ENCODE results near the gene CFAP20.
A peak's percentile ranks its signal among the peaks of the same experiment; 100 is the strongest.

CFAP20 gene

DNA sequence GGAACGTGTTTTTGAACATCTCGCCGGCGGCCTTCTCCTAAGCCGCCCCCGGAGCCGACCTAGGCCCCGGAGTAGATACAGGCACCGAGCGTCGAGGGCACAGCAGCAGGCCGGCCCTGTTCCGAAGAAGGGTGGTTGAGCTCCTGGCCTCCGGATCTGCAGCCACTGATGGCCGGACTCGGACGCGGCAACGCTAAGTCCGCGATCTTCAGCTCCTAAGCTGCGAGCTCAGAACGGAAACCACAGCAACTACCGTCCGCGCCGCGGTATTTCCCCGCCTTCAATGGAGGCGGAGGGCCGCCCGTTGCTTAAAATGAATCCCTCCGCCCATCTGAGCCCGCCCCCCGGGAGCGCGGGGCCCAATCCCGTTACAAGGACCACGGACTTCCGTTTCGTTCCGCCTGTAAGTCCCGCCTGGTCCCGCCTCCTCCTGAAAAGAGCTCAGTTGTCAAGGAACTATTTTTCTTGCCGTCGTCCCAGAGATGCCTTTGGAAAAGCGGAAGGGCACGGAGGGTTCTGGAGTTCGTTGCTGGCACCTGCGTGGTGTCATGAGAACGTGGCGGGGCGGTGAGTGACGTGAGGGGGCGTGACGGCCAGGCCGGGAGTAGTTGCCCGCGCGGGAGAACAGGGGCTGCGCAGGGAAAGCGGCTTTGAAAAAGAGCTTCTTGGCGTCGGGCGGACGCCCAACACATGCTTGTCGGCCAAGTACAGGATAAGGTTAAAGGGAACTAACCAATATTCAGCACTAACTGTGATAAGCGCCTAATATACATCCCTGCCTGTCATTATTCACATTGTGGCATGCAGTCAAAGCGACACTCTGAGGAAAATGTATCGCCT, at the start of gene CFAP20:
Gene CFAP20, minus strand, starts transcription at position 285 of the 840 bp plus-strand sequence. Its CDS starts 266 bp downstream, at position 19.
- peak; percentile 98 for DNase-seq

DNA sequence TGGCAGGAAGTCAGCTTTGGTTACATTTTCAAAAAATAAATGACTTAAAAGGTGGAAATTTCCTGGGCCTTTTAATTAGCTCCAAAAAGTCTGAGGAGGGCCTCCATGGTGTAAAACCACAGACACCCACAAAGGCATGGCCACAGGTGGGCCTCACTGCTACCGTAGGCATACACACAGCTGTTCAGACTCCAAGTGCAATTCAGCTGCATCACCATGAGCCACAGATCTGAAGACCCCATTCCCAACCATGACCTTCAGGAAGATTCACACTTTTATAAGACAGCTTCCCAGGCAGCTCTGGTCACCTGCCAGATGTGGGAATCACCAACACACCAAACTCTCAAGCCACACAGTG, 48.2 kb upstream of the CFAP20 start:
- DNase-seq, result no peak

DNA sequence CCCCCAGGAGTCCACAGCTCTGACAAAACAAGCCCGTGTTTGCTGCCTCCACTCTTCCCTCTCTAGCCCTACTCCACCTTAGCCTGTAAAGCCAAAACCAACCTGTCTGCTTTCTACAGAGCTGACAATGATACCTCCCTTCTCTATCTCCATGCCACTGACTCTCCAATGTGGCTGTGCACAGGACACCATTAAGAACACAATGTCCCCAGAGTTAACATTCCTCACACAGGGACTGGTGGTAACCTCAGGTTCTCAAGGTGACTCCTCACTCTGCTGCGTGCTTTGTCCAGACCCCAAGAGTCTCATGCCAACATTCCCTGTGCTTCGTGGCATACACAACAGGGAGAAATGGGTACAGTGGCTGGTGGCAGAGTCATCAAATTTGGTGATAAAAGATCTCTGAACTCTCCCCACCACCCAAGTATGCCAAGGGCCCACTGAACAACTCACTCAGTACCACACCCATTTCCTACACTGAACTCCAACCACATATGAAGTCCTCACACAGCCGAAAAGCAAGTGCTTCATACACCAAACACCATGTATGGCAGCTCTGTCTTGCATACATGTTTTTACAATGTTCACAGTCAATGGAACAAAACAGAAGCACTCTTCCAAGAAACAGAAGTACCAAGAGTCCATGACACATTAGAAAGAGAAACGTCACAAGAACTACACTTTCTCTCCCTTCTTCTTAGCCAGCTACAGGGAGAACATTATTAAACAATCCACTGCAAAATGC, 47.6 kb upstream of the CFAP20 start:
- no peak for DNase-seq

DNA sequence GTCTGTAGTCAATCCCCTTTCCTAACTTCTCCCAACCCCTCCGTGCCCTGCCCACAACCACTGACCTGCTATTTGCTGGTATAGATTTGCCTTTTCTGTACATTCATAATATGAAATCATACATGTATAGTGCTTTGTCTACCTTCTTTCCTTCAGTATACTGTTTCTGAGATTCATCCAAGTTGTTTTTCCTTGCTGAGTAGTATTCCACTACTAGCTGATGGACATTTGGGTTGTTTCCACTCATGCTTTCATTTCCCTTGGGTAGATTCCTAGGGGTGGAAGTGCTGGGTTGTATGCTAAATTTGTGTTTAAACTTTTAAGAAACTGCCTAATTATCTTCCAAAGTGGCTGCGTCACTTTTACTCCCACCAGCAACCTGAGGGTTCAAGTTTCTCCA, 41.0 kb upstream of the CFAP20 start:
- no peak for DNase-seq

DNA sequence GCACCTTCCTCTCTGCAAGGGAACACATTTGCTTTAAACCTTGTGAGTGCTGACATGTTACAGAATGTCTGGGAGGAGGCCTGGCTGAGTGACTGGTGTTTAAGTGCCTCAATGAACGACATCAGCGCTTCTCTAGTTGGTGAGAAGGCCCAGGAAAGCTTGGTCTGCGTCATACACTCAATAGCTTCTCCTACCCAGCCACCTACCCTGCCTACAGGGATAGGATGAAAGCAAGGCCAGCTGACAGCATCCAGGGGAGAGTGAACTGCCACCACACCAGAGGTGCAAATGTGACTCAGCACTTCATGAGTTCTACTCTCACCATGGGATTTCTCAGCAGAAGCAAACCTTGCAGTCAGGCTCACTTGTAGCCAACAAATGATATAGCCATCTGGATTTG, 31.7 kb upstream of the CFAP20 start:
- DNase-seq, result no peak

DNA sequence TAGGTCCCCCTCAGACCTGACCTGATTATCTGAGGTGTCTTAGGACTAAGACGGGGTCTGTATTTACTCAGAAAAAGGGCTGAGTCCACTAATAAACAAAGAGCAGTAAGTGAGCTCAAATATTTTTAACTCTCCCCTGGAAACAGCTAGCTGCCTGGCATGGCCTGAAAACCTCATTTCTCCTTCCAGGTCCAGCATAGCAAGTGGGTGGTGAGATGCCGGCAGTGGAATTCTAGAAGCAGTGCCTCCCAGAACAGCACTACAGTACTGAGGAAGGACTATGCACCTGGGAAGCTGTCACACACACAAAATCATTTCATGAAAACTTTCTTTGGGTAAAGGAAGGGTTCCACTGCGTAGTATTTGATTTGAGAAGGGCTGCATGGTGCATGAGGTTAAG, 29.5 kb upstream of the CFAP20 start:
- DNase-seq, result no peak

DNA sequence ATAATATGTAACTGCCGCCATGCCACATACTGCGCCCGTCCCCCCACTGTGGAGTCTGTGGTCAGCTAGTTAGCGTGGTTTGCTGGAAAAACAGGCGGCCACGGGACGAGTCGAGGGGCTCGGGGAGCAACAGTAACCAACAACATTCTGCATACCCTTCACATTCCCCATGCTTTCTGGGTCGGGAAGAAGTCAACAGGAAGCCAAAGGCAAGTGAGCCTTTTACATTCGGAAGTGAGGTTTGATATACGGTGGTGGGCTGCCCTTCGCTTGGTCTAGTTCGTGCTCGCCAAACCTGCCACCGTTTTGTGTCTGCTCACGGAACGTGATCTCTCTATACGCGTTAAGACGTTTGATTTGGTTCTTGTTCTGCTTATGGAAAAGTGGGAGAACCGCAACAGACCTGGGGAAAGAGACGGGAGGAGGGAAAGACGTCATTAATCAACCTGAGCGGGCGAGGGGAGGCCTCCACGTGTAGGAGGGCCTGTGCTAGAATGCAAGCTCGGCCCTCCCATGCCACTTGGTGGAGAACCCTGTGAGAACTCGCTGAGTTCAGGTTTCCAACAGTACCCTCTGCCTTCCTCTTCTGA, 28.9 kb upstream of the CFAP20 start:
- DNase-seq, result no peak

DNA sequence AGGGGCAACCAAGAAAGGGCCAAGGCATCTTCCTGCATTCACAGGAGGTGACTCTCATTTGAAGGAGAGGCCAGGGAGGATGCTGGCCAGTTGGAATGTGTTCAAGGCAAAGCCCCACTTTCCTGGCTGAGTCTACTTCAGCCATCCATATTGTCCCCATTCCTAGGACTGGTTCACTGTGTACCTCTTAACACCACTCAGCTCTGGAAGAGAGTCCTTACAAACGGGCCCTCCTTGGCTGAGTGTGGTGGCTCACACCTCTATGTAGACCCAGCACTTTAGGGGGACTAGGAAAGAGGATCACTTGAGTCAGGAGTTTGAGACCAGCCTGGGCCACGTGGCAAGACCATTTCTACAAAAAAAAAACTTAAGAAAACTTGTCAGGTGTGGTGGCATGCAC, 28.1 kb upstream of the CFAP20 start:
- no peak for DNase-seq

DNA sequence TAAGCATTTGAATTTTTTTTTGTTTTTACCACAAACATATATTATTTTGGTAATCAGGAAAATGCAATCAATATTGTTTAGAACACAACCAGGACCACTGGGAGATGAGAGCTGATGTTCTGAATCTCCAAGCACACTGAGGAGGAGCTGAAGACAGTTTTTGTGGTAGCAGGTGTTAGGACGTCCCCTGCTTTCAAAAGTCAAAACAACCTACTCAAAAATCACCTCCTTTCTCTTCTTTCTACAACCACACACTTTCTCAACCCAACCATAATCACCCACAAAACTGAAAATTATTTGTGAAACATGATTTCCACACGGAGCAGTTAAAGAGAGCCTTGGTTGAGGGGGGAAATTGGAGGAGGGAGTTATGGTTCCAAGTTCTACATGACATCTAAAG, 26.7 kb upstream of the CFAP20 start:
- no peak for DNase-seq

DNA sequence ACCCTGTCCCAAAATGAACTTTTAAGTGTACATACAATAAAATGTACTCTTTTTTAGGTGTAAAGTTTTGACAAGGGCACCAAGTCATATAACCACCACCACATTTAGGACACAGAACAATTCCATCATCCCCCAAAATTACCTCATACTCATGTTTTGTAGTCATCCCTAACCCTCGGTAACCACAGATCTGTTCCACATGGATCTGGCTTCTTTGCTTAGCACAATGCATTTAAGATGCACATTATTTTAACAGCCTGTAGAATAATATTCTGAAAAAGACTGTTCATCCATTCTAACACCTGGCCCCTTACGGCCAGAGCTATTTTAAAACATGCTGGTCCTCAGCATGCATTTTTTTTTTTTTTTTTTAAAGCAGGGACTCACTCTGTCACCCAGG, 25.2 kb upstream of the CFAP20 start:
- no peak for DNase-seq

DNA sequence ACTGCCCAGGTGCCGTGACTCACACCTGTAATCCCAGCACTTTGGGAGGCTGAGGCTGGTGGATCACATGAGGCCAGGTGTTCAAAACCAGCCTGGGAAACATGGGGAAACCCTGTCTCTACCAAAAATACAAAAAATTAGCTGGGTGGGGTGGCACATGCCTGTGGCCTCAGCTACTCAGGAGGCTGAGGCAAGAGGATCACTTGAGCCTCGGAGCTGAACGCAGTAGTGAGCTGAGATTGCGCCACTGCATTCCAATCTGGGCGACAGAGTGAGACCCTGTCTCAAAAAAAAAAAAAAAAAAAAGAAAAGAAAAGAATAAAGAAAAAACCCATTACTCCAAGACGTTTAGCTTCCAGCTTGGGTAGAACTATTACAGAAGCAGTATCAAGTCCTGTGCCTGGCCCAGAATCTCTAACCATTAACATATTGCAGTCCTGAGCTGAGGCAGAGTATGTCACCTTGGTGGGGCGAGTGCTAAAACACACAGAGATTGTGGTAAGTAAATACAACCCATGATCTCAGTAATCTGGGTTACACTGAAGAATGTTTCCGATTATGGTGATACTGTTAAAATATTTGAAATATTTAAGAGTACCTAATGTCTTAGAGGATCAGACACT, 23.2 kb upstream of the CFAP20 start:
- DNase-seq, result no peak

DNA sequence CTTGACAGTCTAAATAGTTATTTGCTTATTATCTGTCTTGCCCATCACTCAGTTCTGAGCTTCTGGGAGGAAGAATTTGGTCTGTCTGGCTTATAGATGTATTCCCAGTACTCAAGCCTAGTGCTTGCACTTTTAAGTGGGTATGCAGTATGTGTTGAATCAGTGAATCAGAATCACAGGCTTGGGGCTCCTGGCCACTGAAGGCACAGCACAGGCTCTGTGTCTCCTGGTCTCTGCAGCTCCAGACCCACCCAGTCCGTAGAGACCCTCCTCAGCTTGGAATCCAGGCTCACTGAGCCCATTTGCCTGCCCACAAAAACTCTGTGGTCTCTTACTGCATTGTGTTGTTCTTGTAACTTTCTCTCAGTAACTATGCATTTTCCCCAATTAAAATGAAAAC, 19.3 kb upstream of the CFAP20 start:
- no peak for DNase-seq

DNA sequence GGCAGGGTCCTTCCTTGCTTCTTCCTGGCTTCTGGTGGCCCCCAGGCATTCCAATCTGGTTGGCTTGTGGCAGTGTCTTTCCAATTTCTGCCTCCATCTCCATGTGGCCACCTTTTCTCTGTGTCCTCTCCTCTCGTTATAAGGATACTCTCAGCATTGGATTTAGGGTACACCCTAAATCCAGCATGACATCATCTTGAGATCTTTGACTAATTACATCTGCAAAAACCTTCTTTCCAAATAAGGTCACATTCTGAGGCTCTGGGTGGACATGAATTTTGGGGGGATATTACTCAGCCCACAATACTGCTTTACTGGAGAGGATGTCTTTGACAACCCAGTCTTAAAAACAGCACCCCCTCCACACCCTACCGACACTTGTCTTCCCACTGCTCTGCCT, 18.9 kb upstream of the CFAP20 start:
- DNase-seq, result no peak

DNA sequence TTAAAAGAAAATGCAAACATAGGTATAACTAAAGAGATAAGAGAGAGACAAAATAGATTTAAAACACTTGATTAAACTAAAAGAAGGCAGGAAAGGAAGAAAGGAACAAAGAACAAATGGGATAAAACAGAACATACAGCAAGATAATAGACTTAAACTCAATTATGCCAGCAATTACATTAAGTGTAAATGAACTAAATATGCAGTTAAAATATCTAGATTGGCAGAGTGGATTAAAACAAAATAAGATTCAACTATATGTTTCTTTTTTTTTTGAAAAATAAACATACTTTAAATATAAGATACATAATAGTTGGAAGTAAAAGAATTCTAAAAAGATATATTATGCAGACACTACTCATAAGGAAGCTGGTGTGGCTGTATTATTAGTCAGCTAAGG, 9.7 kb upstream of the CFAP20 start:
- DNase-seq, result no peak

DNA sequence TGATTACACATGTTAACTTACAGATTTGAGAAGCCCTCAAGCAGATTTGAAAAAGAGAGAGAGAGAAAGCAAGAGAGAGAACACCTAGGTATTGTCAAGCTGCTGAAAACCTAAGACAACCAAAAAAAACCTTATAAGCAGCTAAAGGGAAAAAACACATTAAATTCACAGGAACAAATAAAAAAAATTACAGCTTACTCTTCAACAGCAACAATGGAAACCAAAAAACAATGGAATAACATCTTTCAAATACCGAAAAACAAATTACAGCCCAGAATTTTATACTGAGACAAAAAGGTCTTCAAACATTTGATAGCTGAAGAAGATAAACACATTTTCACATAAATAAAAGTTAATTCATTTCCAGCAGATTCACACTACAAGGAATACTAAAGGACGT, 8.4 kb upstream of the CFAP20 start:
- no peak for DNase-seq

DNA sequence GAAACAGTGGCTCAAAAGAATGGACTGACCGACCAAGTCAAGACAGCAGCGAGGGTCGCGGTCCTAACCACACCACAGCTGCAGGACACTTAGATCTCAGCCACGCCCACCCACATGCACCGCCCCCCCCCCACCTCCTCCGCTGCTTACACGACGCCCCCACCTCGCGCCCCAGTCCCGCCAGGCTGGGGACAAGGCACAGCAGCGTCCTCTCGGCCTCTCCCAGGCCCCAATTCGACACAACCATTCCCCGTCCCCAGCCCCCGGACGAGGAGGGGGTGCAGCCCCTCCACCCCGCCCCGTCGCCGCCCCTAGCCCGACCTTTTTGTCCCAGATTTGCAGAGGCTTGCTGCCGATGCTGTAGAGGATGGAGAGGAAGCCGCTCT, 477 bp downstream of the CFAP20 start:
- DNase-seq, result no peak

DNA sequence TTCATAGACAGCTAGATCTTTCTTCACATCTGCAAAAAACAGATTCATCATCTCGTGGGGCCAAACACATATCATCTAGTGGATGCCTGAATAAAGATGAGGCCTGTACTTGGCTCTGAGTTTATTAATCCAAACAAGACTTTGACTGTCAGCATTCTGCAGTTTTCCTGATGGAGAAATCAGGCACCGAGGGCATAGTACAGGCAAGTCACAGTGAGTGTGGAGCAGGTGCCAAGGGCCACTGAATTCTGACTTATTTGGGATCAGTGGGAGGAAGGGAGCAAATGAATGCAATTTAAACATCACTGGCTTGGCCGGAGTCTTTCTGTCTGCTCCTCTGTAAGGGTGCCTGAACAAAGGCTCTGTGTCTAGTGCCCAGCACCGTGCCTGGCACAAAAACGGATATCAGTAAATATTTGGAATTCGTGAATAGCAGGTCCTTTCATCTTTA, 975 bp downstream of the CFAP20 start:
- no peak for DNase-seq

DNA sequence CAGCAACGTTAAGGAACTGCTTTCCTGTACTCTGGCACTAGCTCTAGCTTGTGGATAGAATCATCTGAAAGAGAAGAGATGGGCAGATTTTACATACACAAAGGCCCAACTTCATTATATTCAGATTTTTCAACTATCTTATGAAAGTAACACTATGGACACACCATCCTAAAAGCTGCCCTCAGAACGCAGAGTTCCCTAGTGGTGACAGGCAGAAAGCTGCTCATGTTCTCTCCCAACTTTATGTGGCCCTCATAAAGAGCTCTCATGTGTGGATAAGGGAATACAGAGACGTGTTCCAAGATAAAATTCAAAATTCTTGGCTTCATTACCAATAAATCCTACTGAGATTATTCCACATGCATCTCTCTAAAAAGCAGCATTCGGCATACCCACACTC, 1.5 kb downstream of the CFAP20 start:
- no peak for DNase-seq

DNA sequence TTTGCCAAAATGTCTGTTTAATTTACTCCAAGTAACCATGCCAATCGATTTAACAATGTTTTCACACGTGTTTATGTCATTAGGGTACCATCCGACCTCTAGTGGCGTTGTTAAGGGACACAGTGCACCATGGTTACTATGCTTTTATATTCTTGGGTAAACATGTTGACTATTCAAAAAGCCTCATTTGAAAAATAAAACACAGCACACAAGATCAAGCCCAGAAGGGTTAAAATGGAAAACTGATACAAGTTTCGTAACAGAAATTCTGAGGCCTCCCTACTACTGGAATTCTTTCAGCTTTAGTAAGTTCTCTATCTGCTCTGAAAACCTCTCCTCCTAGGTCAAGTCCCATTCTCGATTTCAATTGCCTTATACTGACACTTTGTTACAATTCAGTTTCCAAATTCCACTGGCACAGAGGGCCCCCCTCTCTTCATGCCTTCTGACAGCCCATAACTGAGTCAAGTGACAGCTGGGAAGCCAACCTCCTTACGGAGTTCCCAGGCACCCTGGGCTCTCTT, 2.1 kb downstream of the CFAP20 start:
- DNase-seq, result peak; percentile 54

DNA sequence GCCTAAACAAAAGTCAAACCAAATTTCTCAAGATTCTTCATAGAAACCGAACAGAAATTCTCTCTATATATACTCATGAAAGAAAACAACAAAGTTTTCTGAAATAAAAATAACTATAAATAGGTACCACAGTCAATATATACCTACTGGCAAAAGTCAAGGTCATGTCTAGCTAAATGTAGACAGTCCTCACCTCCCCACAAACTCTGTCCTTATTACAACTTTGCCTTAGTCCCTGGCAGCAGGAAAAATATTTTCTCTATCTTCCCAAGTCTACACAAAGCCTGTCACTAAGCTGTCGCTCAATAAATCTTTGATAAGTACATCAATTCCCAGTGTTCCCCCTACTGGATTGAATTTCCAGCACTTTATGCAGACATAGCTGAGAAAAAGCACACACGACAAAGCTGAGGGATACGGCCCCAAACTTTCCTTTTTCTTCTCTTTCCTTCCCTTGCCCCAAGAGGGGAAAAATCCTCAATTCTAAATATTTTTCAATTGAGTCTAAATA, 2.7 kb downstream of the CFAP20 start:
- no peak for DNase-seq

DNA sequence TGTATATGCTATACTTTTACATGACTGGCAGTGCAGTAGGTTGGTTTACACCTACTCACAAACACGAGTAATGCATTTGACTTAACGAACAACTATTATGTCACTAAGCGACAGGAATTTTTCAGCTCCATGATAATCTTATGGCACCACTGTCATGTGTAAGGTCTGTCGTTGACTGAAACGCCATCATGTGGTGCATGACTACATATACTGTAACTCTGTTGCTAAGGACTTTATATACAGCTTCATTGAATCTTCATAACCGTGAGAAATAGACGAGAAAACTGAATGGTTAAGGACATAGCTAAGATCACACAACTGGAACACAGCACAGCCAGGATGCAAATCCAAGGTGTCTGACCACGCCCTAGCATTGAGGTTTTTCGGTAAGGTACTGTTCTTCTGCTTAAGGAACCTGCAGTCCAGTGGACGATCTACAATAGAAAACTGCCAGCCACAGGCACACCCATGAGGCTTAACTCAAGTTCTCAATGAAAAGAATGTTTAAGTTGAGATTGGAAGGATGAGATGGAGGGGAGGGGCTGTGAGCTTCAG, 3.3 kb downstream of the CFAP20 start:
- no peak for DNase-seq

DNA sequence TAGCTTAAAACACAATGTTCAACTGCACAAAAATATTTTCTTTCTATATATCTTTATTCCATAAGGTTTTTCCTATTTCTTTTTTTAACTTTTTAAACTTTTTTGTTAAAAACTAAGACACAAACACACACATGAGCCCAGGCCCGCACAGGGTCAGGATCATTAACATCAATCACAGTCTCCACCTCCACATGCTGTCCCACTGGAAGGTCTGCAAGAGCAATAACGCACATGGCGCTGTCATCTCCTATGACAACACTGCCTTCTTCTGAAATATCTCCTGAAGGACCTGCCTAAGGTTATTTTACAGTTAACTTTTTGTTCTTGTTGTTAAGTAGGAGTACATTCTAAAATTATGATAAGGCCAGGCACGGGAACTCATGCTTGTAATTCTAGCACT, 4.1 kb downstream of the CFAP20 start:
- DNase-seq, result no peak

DNA sequence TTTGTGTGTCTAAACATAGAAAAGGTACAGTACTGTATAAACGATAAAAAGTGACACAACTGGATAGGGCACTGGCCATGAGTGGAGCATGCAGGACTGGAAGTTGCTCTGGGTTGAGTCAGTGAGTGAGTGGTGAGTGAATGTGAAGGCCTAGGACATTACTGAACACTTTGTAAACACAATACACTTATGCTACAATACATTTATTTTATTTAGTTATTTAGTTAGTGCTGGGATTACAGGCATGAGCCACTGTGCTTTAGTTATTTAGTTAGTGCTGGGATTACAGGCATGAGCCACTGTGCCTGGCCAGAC, 4.6 kb downstream of the CFAP20 start:
- DNase-seq, result no peak
